Natural killer cell (primary cell): ENCODE results near the gene PHOSPHO1. TPM values are rescaled to one million over a fixed set of nuclear protein-coding genes. Genes with fewer than 3 reads are reported as not detected.

ENCODE experiments used
- ATAC-seq, 3 donors: fragments of 150-1000 bp in 2 of 3; fragments of 200-7000 bp in 1 of 3; cut with Tn5 transposase; 1 replicate in 1 of 3; 2 replicates in 2 of 3; pipeline ENCODE4 v1.10.0; 2021; ENCODE audit warnings: mild to moderate bottlenecking in 2 of 3, moderate library complexity in 2 of 3
- DNase-seq, 2 donors: peaks; one replicate each; pipeline versions ENCODE4 v3.0.0 to v3.0.0-alpha.2; 2013 to 2021; ENCODE audit warnings: mixed read lengths in 1 of 2
- H3K27ac ChIP-seq: one replicate; pipeline ENCODE4 v1.5.1; 2013; ENCODE audit warnings: mild to moderate bottlenecking, low read length
- H3K27me3 ChIP-seq: one replicate; pipeline ENCODE4 v1.6.1; 2013; ENCODE audit warnings: low read length; ENCODE audit not compliant: control insufficient read depth, insufficient read depth
- H3K36me3 ChIP-seq: one replicate; pipeline ENCODE4 v1.6.1; 2013; ENCODE audit warnings: low read length; ENCODE audit not compliant: control insufficient read depth, insufficient read depth
- H3K4me1 ChIP-seq: one replicate; pipeline ENCODE4 v1.6.1; 2013; ENCODE audit warnings: low read length; ENCODE audit not compliant: control insufficient read depth, insufficient read depth
- H3K4me3 ChIP-seq: one replicate; pipeline ENCODE4 v1.5.1; 2013; ENCODE audit warnings: low read length
- H3K9me3 ChIP-seq: one replicate; pipeline ENCODE4 v1.6.1; 2013; ENCODE audit warnings: low read length; ENCODE audit not compliant: control insufficient read depth, insufficient read depth
- H3K27ac Mint-ChIP-seq, 2 donors: one replicate each; pipeline ENCODE4 v1.8.0; 2022; ENCODE audit warnings: mild to moderate bottlenecking in 2 of 2, mixed read lengths in 2 of 2, moderate library complexity in 1 of 2
- H3K27me3 Mint-ChIP-seq, 2 donors: one replicate each; pipeline ENCODE4 v1.8.0; 2022; ENCODE audit warnings: low read depth in 2 of 2, mixed read lengths in 2 of 2
- H3K36me3 Mint-ChIP-seq: one replicate; pipeline ENCODE4 v1.8.0; 2022; ENCODE audit warnings: mixed read lengths
- H3K4me1 Mint-ChIP-seq, 2 donors: one replicate each; pipeline ENCODE4 v1.8.0; 2022; ENCODE audit warnings: mixed read lengths in 2 of 2
- H3K4me3 Mint-ChIP-seq: one replicate; pipeline ENCODE4 v1.8.0; 2022; ENCODE audit warnings: mild to moderate bottlenecking, moderate library complexity, mixed read lengths
- H3K9me3 Mint-ChIP-seq, 2 donors: one replicate each; pipeline ENCODE4 v1.8.0; 2022; ENCODE audit warnings: mixed read lengths in 2 of 2
- WGBS: methylation state at CpG from one replicate; pipeline ENCODE4 v1.1.7; 2013; ENCODE audit warnings: missing lambda C conversion rate; ENCODE audit not compliant: insufficient coverage; 5-methylcytosine and 5-hydroxymethylcytosine counted together
- intact Hi-C: fragments of 100-400 bp; cut with micrococcal nuclease; formaldehyde crosslinking; loops from one replicate; pipeline ENCODE4 v1.14.2; 2022
- total RNA-seq, 4 donors: library from RNA; stranded (reverse); fragments of 120-200 nt in 1 of 4; gene quantifications; one replicate each; pipeline versions ENCODE4 v1.2.3 to v1.2.4, GENCODE V29; 2013 to 2022
- TF ChIP-seq, protein P1 (sequence below): fragments of 200-600 bp; IDR thresholded peaks from one replicate; pipeline ENCODE4 v1.8.0; 2022; ENCODE audit warnings: antibody characterized with exemption

PHOSPHO1 gene
- total RNA-seq, 3 donors from 2014 or later (not counting 1 experiment from before 2014, with no cell fraction given): 1.7 TPM; not detected in 2

DNA sequence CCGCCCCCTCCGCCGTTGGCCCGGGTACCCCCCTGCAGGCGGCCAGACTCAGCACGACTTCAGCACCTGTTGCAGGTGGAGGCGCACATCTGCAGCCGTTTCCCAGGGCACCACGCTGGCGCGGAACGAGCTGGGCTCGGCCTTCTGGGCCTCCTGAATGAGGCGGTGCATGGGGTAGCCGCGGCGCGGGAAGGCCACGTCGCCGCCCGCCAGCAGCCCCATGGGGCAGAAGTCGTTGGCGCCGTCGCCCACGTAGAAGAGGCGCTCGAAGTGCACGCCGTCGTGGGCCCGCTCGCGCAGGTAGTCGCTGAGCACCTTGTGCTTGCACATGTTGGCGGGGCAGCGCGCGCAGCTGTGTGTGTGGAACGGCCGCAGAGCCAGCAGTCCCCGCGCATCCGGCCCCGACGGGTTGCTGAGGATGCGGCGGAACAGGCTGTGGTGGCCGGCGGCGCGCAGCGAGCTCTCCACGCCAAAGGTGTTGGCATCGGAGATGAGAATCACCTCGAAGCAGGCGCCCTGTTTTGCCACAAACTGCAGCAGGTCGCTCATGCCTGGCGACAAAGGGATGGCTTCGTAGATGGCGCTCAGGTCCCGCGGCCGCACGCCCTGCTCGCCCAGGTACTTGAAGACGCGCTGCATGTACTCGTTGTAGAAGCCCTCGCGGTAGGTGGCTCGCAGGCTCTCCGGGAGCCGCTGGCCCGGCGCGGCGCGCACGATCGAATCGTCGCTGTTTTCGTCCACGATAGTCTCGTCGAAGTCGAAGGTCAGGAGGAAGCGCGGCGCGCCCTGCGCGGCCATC is 6.2 kb downstream of the PHOSPHO1 start:
- H3K27me3 Mint-ChIP-seq: no peaks in the 10 kb centered on the region
- H3K36me3 Mint-ChIP-seq: no peaks in the 10 kb centered on the region
- Histone ChIP-seq H3K4me1 (peaks cover 80% of the 10 kb centered on the region), H3K27ac (peak overlapping the region; percentile 54), H3K27me3 (no peaks in the 10 kb centered on the region), H3K4me3 (peak overlapping the region; percentile 32), H3K36me3 (peaks cover 25% of the 10 kb centered on the region), H3K9me3 (no peaks in the 10 kb centered on the region)
- no peaks in the 10 kb centered on the region for H3K9me3 Mint-ChIP-seq
- ATAC-seq: peak; percentile 41 to 68 (median 62)
- peak overlapping the region; percentile 87 for H3K4me3 Mint-ChIP-seq
- WGBS: 2% methylated on average over 95 of the region's 95 CpGs
- H3K4me1 Mint-ChIP-seq: peaks cover 31 to 75% of the 10 kb centered on the region in 2 donors
- intact Hi-C loops: loop anchor here (10.0 kb wide), 1 partner anchor 140 kb away; the partner anchor contains the start of gene ZNF652
- peak; percentile 68 to 76 for DNase-seq
- H3K27ac Mint-ChIP-seq: peak overlapping the region; percentile 85 to 88
- TF ChIP-seq, protein P1, sequence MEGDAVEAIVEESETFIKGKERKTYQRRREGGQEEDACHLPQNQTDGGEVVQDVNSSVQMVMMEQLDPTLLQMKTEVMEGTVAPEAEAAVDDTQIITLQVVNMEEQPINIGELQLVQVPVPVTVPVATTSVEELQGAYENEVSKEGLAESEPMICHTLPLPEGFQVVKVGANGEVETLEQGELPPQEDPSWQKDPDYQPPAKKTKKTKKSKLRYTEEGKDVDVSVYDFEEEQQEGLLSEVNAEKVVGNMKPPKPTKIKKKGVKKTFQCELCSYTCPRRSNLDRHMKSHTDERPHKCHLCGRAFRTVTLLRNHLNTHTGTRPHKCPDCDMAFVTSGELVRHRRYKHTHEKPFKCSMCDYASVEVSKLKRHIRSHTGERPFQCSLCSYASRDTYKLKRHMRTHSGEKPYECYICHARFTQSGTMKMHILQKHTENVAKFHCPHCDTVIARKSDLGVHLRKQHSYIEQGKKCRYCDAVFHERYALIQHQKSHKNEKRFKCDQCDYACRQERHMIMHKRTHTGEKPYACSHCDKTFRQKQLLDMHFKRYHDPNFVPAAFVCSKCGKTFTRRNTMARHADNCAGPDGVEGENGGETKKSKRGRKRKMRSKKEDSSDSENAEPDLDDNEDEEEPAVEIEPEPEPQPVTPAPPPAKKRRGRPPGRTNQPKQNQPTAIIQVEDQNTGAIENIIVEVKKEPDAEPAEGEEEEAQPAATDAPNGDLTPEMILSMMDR: no peak

- intact Hi-C loops: loop anchor here (10.0 kb wide), 1 partner anchor 141 kb away; the partner anchor contains the start of gene ZNF652
- ATAC-seq (peak in 1 of 3 donors; percentile 19), DNase-seq (peak; percentile 67 to 77)
- peaks cover 25% of the 10 kb centered on the region for H3K36me3 ChIP-seq
- H3K9me3 Mint-ChIP-seq: no peaks in the 10 kb centered on the region
- no peak overlapping the region for H3K27ac ChIP-seq
- peaks cover 86% of the 10 kb centered on the region for H3K4me1 ChIP-seq
- H3K4me3 ChIP-seq: peak overlapping the region; percentile 32
- H3K36me3 Mint-ChIP-seq: no peaks in the 10 kb centered on the region
- peak overlapping the region; percentile 87 for H3K4me3 Mint-ChIP-seq
- WGBS: 4% methylated on average over 27 of the region's 31 CpGs
- no peaks in the 10 kb centered on the region for H3K27me3 ChIP-seq
- peaks cover 36 to 77% of the 10 kb centered on the region in 2 donors for H3K4me1 Mint-ChIP-seq
- H3K27ac Mint-ChIP-seq: peak overlapping the region; percentile 85 to 88
- H3K27me3 Mint-ChIP-seq: no peaks in the 10 kb centered on the region
- H3K9me3 ChIP-seq: no peaks in the 10 kb centered on the region
- TF ChIP-seq, protein P1: peak; percentile 93
These were observed 6.9 kb downstream of the PHOSPHO1 start for GRCh38 chr17:49223517-49224197.

DNA sequence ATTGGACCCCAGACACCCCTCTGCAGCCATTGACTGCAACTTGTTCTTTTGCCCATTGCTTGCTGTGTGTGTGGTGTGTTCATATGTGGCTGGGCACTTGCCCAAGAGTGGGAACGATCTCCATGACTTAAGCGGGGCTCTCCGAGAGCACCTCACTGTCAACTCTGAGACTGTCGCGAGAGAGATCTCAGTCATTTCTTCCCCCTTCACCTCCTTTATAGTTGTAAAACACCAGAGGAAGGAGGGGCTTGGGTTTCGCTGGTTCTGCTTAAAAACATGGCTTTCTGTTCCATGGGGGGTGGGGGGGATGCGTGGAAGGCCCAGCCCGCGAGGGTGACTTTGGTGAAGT is 7.4 kb downstream of the PHOSPHO1 start:
- H3K27ac Mint-ChIP-seq: peak overlapping the region; percentile 85 to 88
- Histone ChIP-seq H3K27ac (no peak overlapping the region), H3K4me3 (no peak overlapping the region)

More for the DNA sequence above, 7.4 kb downstream of the PHOSPHO1 start:
- ATAC-seq (no peak), DNase-seq (no peak)
- intact Hi-C loops: loop anchor here (10.0 kb wide), 1 partner anchor 142 kb away; the partner anchor contains the start of gene ZNF652
- peaks cover 91% of the 10 kb centered on the region for H3K4me1 ChIP-seq
- peaks cover 41 to 82% of the 10 kb centered on the region in 2 donors for H3K4me1 Mint-ChIP-seq
- H3K4me3 Mint-ChIP-seq: peak overlapping the region; percentile 87
- no peaks in the 10 kb centered on the region for H3K36me3 Mint-ChIP-seq
- H3K9me3 ChIP-seq: no peaks in the 10 kb centered on the region
- H3K36me3 ChIP-seq: peaks cover 25% of the 10 kb centered on the region
- 22% methylated on average over 4 of the region's 9 CpGs for WGBS
- no peaks in the 10 kb centered on the region for H3K9me3 Mint-ChIP-seq
- H3K27me3 Mint-ChIP-seq: no peaks in the 10 kb centered on the region
- no peaks in the 10 kb centered on the region for H3K27me3 ChIP-seq
- TF ChIP-seq, protein P1: no peak
